ENCODE data around the gene OR10H5.

The OR10H5 gene

GRCh38 chr19:15775249-15775648 lies 12.2 kb upstream of the OR10H5 start:
- FAIRE-seq (no peak), DNase-seq (ENCODE audit: insufficient read length, low spot score) (no peak)
- no peak for TF ChIP-seq CTCF (IDR thresholded peaks at IDR 0.05; ENCODE audit: insufficient read depth, missing control alignments)

GRCh38 chr19:15776264-15776663 lies 11.2 kb upstream of the OR10H5 start:
- FAIRE-seq (no peak), DNase-seq (ENCODE audit: insufficient read length, low spot score) (no peak)
- TF ChIP-seq CTCF (IDR thresholded peaks at IDR 0.05; ENCODE audit: insufficient read depth, missing control alignments) = no peak

GRCh38 chr19:15776991-15777970 lies 10.2 kb upstream of the OR10H5 start:
- FAIRE-seq = no peak
- no peak for DNase-seq (ENCODE audit: insufficient read length, low spot score)
- no peak for TF ChIP-seq CTCF (IDR thresholded peaks at IDR 0.05; ENCODE audit: insufficient read depth, missing control alignments)

- FAIRE-seq (no peak), DNase-seq (ENCODE audit: insufficient read length, low spot score) (no peak)
- no peak for TF ChIP-seq CTCF (IDR thresholded peaks at IDR 0.05; ENCODE audit: insufficient read depth, missing control alignments)
Measured at GRCh38 chr19:15779756-15780476, 7.5 kb upstream of the OR10H5 start.

- FAIRE-seq (no peak), DNase-seq (ENCODE audit: insufficient read length, low spot score) (no peak)
- TF ChIP-seq CTCF (IDR thresholded peaks at IDR 0.05; ENCODE audit: insufficient read depth, missing control alignments) = no peak
Measured at GRCh38 chr19:15780610-15781418, 6.6 kb upstream of the OR10H5 start.

GRCh38 chr19:15781661-15782060 lies 5.8 kb upstream of the OR10H5 start:
- no peak for TF ChIP-seq CTCF (IDR thresholded peaks at IDR 0.05; ENCODE audit: insufficient read depth, missing control alignments)
- no peak for FAIRE-seq
- DNase-seq (ENCODE audit: insufficient read length, low spot score) = no peak

Measured in D721Med (cell line).